Keratinocyte (primary cell): ENCODE results near the gene COL25A1. TPM values are rescaled to one million over a fixed set of nuclear protein-coding genes. Genes with fewer than 3 reads are reported as not detected.

Experiments used
- DNase-seq: peaks from one replicate; pipeline ENCODE4 v3.0.0-alpha.2; 2011; ENCODE audit warnings: low read depth, missing footprints, low spot score
- FAIRE-seq: peaks from 2 replicates; lab custom pipeline; 2011; peaks lifted over from hg19 to GRCh38; lab: Jason Lieb, UNC
- H2AFZ ChIP-seq: 2 replicates; pipeline ENCODE4 v1.6.0; 2012; ENCODE audit warnings: low read length, control low read depth, inconsistent platforms; ENCODE audit not compliant: control insufficient read depth
- H3K27ac ChIP-seq: 2 replicates; pipeline ENCODE4 v1.5.1; 2011; ENCODE audit warnings: low read length; ENCODE audit not compliant: control insufficient read depth, insufficient read depth
- H3K27me3 ChIP-seq: 3 replicates; pipeline ENCODE4 v1.6.0; 2011; ENCODE audit warnings: low read length; ENCODE audit not compliant: control insufficient read depth, insufficient read depth; ENCODE audit errors: extremely low read depth
- H3K36me3 ChIP-seq, 2 experiments: 2 replicates in 1 of 2; 3 replicates in 1 of 2; pipeline ENCODE4 v1.5.1; 2011; ENCODE audit warnings: low read length in 2 of 2, mild to moderate bottlenecking in 1 of 2; ENCODE audit not compliant: control insufficient read depth in 2 of 2, insufficient read depth in 2 of 2; ENCODE audit errors: extremely low read depth in 1 of 2
- H3K4me1 ChIP-seq: 3 replicates; pipeline ENCODE4 v1.5.1; 2011; ENCODE audit warnings: low read length; ENCODE audit not compliant: control insufficient read depth, insufficient read depth; ENCODE audit errors: extremely low read depth
- H3K4me2 ChIP-seq: 3 replicates; pipeline ENCODE4 v1.6.0; 2011; ENCODE audit warnings: low read depth, low read length; ENCODE audit not compliant: control insufficient read depth, insufficient read depth; ENCODE audit errors: extremely low read depth
- H3K4me3 ChIP-seq, 3 experiments: fragments of 200-600 bp in 1 of 3; sonication (generic) in 1 of 3; 2 replicates in 2 of 3; 3 replicates in 1 of 3; pipeline ENCODE4 v1.5.1; 2011 to 2016; ENCODE audit warnings: low read length in 3 of 3, mild to moderate bottlenecking in 3 of 3, control low read depth in 2 of 3, inconsistent platforms in 1 of 3, low read depth in 1 of 3, mixed read lengths in 1 of 3, mixed run types in 1 of 3, moderate library complexity in 1 of 3; ENCODE audit not compliant: control insufficient read depth in 2 of 3, insufficient read depth in 2 of 3; ENCODE audit errors: extremely low read depth in 1 of 3
- H3K79me2 ChIP-seq: 2 replicates; pipeline ENCODE4 v1.6.0; 2012; ENCODE audit warnings: low read length; ENCODE audit not compliant: control insufficient read depth, insufficient read depth
- H3K9ac ChIP-seq: 3 replicates; pipeline ENCODE4 v1.6.0; 2011; ENCODE audit warnings: low read length; ENCODE audit not compliant: control insufficient read depth, insufficient read depth; ENCODE audit errors: extremely low read depth
- H3K9me1 ChIP-seq: 3 replicates; pipeline ENCODE4 v1.6.0; 2011; ENCODE audit warnings: low read length; ENCODE audit not compliant: control insufficient read depth, insufficient read depth; ENCODE audit errors: extremely low read depth
- H3K9me3 ChIP-seq: 2 replicates; pipeline ENCODE4 v1.5.1; 2012; ENCODE audit warnings: low read depth, low read length; ENCODE audit not compliant: control insufficient read depth
- H4K20me1 ChIP-seq: 3 replicates; pipeline ENCODE4 v1.6.0; 2011; ENCODE audit warnings: low read length; ENCODE audit not compliant: control insufficient read depth, insufficient read depth; ENCODE audit errors: extremely low read depth
- EZH2 ChIP-seq: IDR thresholded peaks from one replicate; pipeline ENCODE4 v1.6.1; 2012; ENCODE audit warnings: inconsistent platforms, mild to moderate bottlenecking, low read length, moderate library complexity
- dilution Hi-C: fragments of 300-500 bp; cut with MboI; formaldehyde crosslinking; loops from one replicate; pipeline ENCODE4 v1.7.0; 2020; ENCODE audit warnings: low sequenced_read_pairs; ENCODE audit not compliant: extremely low pct_ligation_motif_present
- polyA plus RNA-seq, 5 experiments: library from polyadenylated mRNA; depleted of rRNA in 3 of 5; stranded (reverse) in 3 of 5; stranded (forward) in 1 of 5; unstranded in 1 of 5; fragments of >200 nt; gene quantifications; 1 replicate in 1 of 5; 2 replicates in 3 of 5; 3 replicates in 1 of 5; pipeline versions ENCODE4 v1.2.1 to v1.2.3, GENCODE V29; 2011 to 2012; ENCODE audit warnings: missing spikeins in 2 of 5, low read depth in 1 of 5, low replicate concordance in 1 of 5
- TF ChIP-seq, protein P1 (sequence below), 3 experiments: IDR thresholded peaks in 1 of 3; conservative IDR thresholded peaks in 1 of 3; optimal IDR thresholded peaks in 1 of 3; 2 replicates in 2 of 3; 3 replicates in 1 of 3; pipeline versions ENCODE3 to v1.5.1; 2011; ENCODE audit warnings: low read length in 3 of 3, mild to moderate bottlenecking in 3 of 3, moderate library complexity in 2 of 3, control low read depth in 1 of 3, inconsistent platforms in 1 of 3; ENCODE audit not compliant: insufficient read depth in 2 of 3; ENCODE audit errors: extremely low read depth in 1 of 3

COL25A1 gene
- polyA plus RNA-seq, 1 donor (not counting 4 experiments of a cell fraction or from before 2014, with no cell fraction given) = not detected

- no peaks in the 10 kb centered on the region for H3K9me3 ChIP-seq
- no peak overlapping the region for H3K9ac ChIP-seq
- H3K4me3 ChIP-seq = no peak overlapping the region
- no peak overlapping the region for H3K4me2 ChIP-seq
- H4K20me1 ChIP-seq = no peaks in the 10 kb centered on the region
- H3K27me3 ChIP-seq = no peaks in the 10 kb centered on the region
- no peaks in the 10 kb centered on the region for H3K79me2 ChIP-seq
- no peaks in the 10 kb centered on the region for H3K9me1 ChIP-seq
- H2AFZ ChIP-seq = no peak overlapping the region
- H3K27ac ChIP-seq = no peak overlapping the region
- no peak for DNase-seq
- no peak for FAIRE-seq
- H3K36me3 ChIP-seq = no peaks in the 10 kb centered on the region
- no peaks in the 10 kb centered on the region for H3K4me1 ChIP-seq
- TF ChIP-seq EZH2 = no peak
- TF ChIP-seq, protein P1, sequence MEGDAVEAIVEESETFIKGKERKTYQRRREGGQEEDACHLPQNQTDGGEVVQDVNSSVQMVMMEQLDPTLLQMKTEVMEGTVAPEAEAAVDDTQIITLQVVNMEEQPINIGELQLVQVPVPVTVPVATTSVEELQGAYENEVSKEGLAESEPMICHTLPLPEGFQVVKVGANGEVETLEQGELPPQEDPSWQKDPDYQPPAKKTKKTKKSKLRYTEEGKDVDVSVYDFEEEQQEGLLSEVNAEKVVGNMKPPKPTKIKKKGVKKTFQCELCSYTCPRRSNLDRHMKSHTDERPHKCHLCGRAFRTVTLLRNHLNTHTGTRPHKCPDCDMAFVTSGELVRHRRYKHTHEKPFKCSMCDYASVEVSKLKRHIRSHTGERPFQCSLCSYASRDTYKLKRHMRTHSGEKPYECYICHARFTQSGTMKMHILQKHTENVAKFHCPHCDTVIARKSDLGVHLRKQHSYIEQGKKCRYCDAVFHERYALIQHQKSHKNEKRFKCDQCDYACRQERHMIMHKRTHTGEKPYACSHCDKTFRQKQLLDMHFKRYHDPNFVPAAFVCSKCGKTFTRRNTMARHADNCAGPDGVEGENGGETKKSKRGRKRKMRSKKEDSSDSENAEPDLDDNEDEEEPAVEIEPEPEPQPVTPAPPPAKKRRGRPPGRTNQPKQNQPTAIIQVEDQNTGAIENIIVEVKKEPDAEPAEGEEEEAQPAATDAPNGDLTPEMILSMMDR (optimal IDR thresholded peaks at IDR 0.05 in 1 of 3, IDR thresholded peaks at IDR 0.05 in 1 of 3, conservative IDR thresholded peaks at IDR 0.05 in 1 of 3; ENCODE audit: extremely low read depth in 1 of 3, insufficient read depth in 2 of 3, low read length in 3 of 3) = no peak
- dilution Hi-C loops = no loop called here
These were observed 135.9 kb downstream of the COL25A1 start for GRCh38 chr4:109166586-109166985.

DNA sequence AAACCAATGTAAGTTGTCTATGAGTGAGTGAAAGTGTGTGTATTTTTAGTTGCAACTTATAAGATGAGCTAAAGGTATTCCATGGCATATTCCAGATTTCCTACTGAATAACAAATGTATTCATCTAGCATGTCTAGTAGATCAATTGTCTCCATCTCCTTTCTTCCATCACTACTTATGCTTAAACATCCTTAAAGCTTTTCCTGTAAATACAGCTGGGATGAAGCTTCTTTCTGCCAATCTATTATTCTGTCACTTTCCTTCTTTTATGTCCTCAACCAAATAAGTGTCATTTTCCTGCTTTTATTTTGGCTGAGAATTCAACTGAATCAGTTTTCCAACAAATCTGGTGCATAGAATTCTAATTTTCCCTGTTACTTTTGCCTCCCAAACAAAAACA, 136.3 kb downstream of the COL25A1 start:
- no peak overlapping the region for H3K4me3 ChIP-seq
- H3K27me3 ChIP-seq = no peaks in the 10 kb centered on the region
- DNase-seq = no peak
- no peaks in the 10 kb centered on the region for H3K9me3 ChIP-seq
- H3K4me2 ChIP-seq = no peak overlapping the region
- no peak for FAIRE-seq
- TF ChIP-seq, protein P1 (optimal IDR thresholded peaks at IDR 0.05 in 1 of 3, IDR thresholded peaks at IDR 0.05 in 1 of 3, conservative IDR thresholded peaks at IDR 0.05 in 1 of 3; ENCODE audit: extremely low read depth in 1 of 3, insufficient read depth in 2 of 3, low read length in 3 of 3) = no peak
- no peak for TF ChIP-seq EZH2
- H3K27ac ChIP-seq = no peak overlapping the region
- H3K79me2 ChIP-seq = no peaks in the 10 kb centered on the region
- no peaks in the 10 kb centered on the region for H3K9me1 ChIP-seq
- no peak overlapping the region for H3K9ac ChIP-seq
- H4K20me1 ChIP-seq = no peaks in the 10 kb centered on the region
- H3K36me3 ChIP-seq = no peaks in the 10 kb centered on the region
- H3K4me1 ChIP-seq = no peaks in the 10 kb centered on the region
- H2AFZ ChIP-seq = no peak overlapping the region
- dilution Hi-C loops = no loop called here
